ENCODE results near the gene GEMIN8.

GEMIN8 gene

GRCh38 chrX:14027511-14028019, 2.1 kb downstream of the GEMIN8 start:
- H3K4me3 ChIP-seq (ENCODE audit: low read depth, low read length), result peak overlapping the region; percentile 10
- TF ChIP-seq MAX (IDR thresholded peaks at IDR 0.05; ENCODE audit: low read depth, low read length), result no peak
- TF ChIP-seq POLR2A (IDR thresholded peaks at IDR 0.05; ENCODE audit: extremely low read depth, insufficient read length), result no peak
- no peak for TF ChIP-seq MYC (IDR thresholded peaks at IDR 0.05; ENCODE audit: low read depth, low read length)
- TF ChIP-seq CTCF (IDR thresholded peaks at IDR 0.05; ENCODE audit: low read depth, low read length), result no peak
- DNase-seq (ENCODE audit: low read depth), result peak; percentile 29

- DNase-seq (ENCODE audit: low read depth), result peak; percentile 13
- H3K4me3 ChIP-seq (ENCODE audit: low read depth, low read length), result no peak overlapping the region
- no peak for TF ChIP-seq MYC (IDR thresholded peaks at IDR 0.05; ENCODE audit: low read depth, low read length)
- no peak for TF ChIP-seq MAX (IDR thresholded peaks at IDR 0.05; ENCODE audit: low read depth, low read length)
- no peak for TF ChIP-seq CTCF (IDR thresholded peaks at IDR 0.05; ENCODE audit: low read depth, low read length)
- no peak for TF ChIP-seq POLR2A (IDR thresholded peaks at IDR 0.05; ENCODE audit: extremely low read depth, insufficient read length)
These were observed 2.7 kb downstream of the GEMIN8 start for GRCh38 chrX:14027036-14027435.

GRCh38 chrX:14026121-14026520, 3.6 kb downstream of the GEMIN8 start:
- DNase-seq (ENCODE audit: low read depth), result no peak
- TF ChIP-seq MYC (IDR thresholded peaks at IDR 0.05; ENCODE audit: low read depth, low read length) (no peak), MAX (IDR thresholded peaks at IDR 0.05; ENCODE audit: low read depth, low read length) (no peak), CTCF (IDR thresholded peaks at IDR 0.05; ENCODE audit: low read depth, low read length) (no peak), POLR2A (IDR thresholded peaks at IDR 0.05; ENCODE audit: extremely low read depth, insufficient read length) (no peak)
- no peak overlapping the region for H3K4me3 ChIP-seq (ENCODE audit: low read depth, low read length)

GRCh38 chrX:14022019-14022418, 7.7 kb downstream of the GEMIN8 start:
- no peak overlapping the region for H3K4me3 ChIP-seq (ENCODE audit: low read depth, low read length)
- TF ChIP-seq CTCF (IDR thresholded peaks at IDR 0.05; ENCODE audit: low read depth, low read length), result no peak
- TF ChIP-seq MAX (IDR thresholded peaks at IDR 0.05; ENCODE audit: low read depth, low read length), result no peak
- TF ChIP-seq MYC (IDR thresholded peaks at IDR 0.05; ENCODE audit: low read depth, low read length), result no peak
- no peak for TF ChIP-seq POLR2A (IDR thresholded peaks at IDR 0.05; ENCODE audit: extremely low read depth, insufficient read length)

GRCh38 chrX:14017399-14017798, 12.3 kb downstream of the GEMIN8 start:
- H3K4me3 ChIP-seq (ENCODE audit: low read depth, low read length), result no peak overlapping the region
- no peak for DNase-seq (ENCODE audit: low read depth)
- TF ChIP-seq MYC (IDR thresholded peaks at IDR 0.05; ENCODE audit: low read depth, low read length) (no peak), POLR2A (IDR thresholded peaks at IDR 0.05; ENCODE audit: extremely low read depth, insufficient read length) (no peak), MAX (IDR thresholded peaks at IDR 0.05; ENCODE audit: low read depth, low read length) (no peak), CTCF (IDR thresholded peaks at IDR 0.05; ENCODE audit: low read depth, low read length) (no peak)

More at GRCh38 chrX:14022019-14022418, 7.7 kb downstream of the GEMIN8 start:
- DNase-seq (ENCODE audit: low read depth), result no peak
